OCI-LY1 (cell line): Measurements from ENCODE around the gene KRTAP5-10.

Experiments used
- H2AFZ ChIP-seq: fragments of 200-600 bp; sonication (generic), shearing (Covaris generic); 2 replicates; pipeline ENCODE4 v1.6.0; 2014; ENCODE audit warnings: antibody characterized with exemption, mild to moderate bottlenecking, low read length
- H3F3A ChIP-seq: fragments of 200-600 bp; sonication (generic), shearing (Covaris generic); 2 replicates; pipeline ENCODE4 v1.6.0; 2014; ENCODE audit warnings: mild to moderate bottlenecking, antibody characterized with exemption, low read length, moderate library complexity; ENCODE audit not compliant: insufficient read depth
- H3K27ac ChIP-seq: fragments of 200-600 bp; sonication (generic); 2 replicates; pipeline ENCODE4 v1.5.1; 2014; ENCODE audit warnings: low read length, mixed run types, mild to moderate bottlenecking, low read depth; ENCODE audit not compliant: poor library complexity, severe bottlenecking
- H3K27me3 ChIP-seq: fragments of 200-600 bp; sonication (generic); 2 replicates; pipeline ENCODE4 v1.6.0; 2014; ENCODE audit warnings: antibody characterized with exemption, mild to moderate bottlenecking, low read length, moderate library complexity; ENCODE audit not compliant: insufficient read depth
- H3K36me3 ChIP-seq: fragments of 200-600 bp; sonication (generic); 2 replicates; pipeline ENCODE4 v1.6.1; 2014; ENCODE audit warnings: mild to moderate bottlenecking, antibody characterized with exemption, low read length, moderate library complexity, mixed read lengths; ENCODE audit not compliant: insufficient read depth
- H3K4me1 ChIP-seq: fragments of 200-600 bp; sonication (generic); 2 replicates; pipeline ENCODE4 v1.5.1; 2014; ENCODE audit warnings: mild to moderate bottlenecking, low read length, moderate library complexity; ENCODE audit not compliant: insufficient read depth, severe bottlenecking
- H3K4me2 ChIP-seq: fragments of 200-600 bp; sonication (generic), shearing (Covaris generic); 2 replicates; pipeline ENCODE4 v1.6.1; 2014; ENCODE audit warnings: low read length
- H3K4me3 ChIP-seq: fragments of 200-600 bp; sonication (generic); 2 replicates; pipeline ENCODE4 v1.5.1; 2014; ENCODE audit warnings: low read length, low read depth, mild to moderate bottlenecking, mixed read lengths; ENCODE audit not compliant: poor library complexity, severe bottlenecking
- H3K79me2 ChIP-seq: fragments of 200-600 bp; shearing (Covaris generic); 2 replicates; pipeline ENCODE4 v1.6.1; 2016; ENCODE audit warnings: mixed run types, low read length, mixed read lengths; ENCODE audit not compliant: insufficient read depth
- H3K9ac ChIP-seq: fragments of 200-600 bp; sonication (generic), shearing (Covaris generic); 2 replicates; pipeline ENCODE4 v1.6.1; 2014; ENCODE audit warnings: mild to moderate bottlenecking, low read length, mixed read lengths
- H3K9me2 ChIP-seq: fragments of 200-600 bp; sonication (generic), shearing (Covaris generic); 2 replicates; pipeline ENCODE4 v1.6.1; 2014; ENCODE audit warnings: low read depth, mild to moderate bottlenecking, low read length, mixed read lengths
- H3K9me3 ChIP-seq: fragments of 200-600 bp; shearing (Covaris generic); 2 replicates; pipeline ENCODE4 v1.6.1; 2014; ENCODE audit warnings: low read length, mixed read lengths
- H4K20me1 ChIP-seq: fragments of 200-600 bp; sonication (generic), shearing (Covaris generic); 2 replicates; pipeline ENCODE4 v1.6.0; 2016; ENCODE audit warnings: mild to moderate bottlenecking, low read length; ENCODE audit not compliant: insufficient read depth
- CTCF ChIP-seq: fragments of 200-600 bp; sonication (generic), shearing (Covaris generic); IDR thresholded peaks from 2 replicates; pipeline ENCODE4 v1.5.1; 2017; ENCODE audit warnings: mild to moderate bottlenecking, antibody characterized with exemption, low read length, moderate library complexity, mixed read lengths
- EZH2 ChIP-seq: fragments of 200-600 bp; sonication (generic), shearing (Covaris generic); IDR thresholded peaks from 2 replicates; pipeline ENCODE4 v1.8.0; 2017; ENCODE audit warnings: borderline replicate concordance, mixed run types, mild to moderate bottlenecking, antibody characterized with exemption, low read length, moderate library complexity, mixed read lengths

Gene KRTAP5-10

GRCh38 chr11:71542879-71543777, 22.2 kb upstream of the KRTAP5-10 start:
- Histone ChIP-seq H3K9me2 (no peaks in the 10 kb centered on the region), H3K9ac (no peak overlapping the region), H3K4me2 (no peak overlapping the region), H3K79me2 (no peaks in the 10 kb centered on the region), H3K36me3 (no peaks in the 10 kb centered on the region; the same call in 1 of the 2 replicates), H2AFZ (no peak overlapping the region), H3K4me3 (no peak overlapping the region), H3K27ac (no peak overlapping the region), H4K20me1 (no peaks in the 10 kb centered on the region), H3K9me3 (no peaks in the 10 kb centered on the region), H3K27me3 (peaks cover 15% of the 10 kb centered on the region; the same call in 1 of the 2 replicates), H3F3A (no peaks in the 10 kb centered on the region), H3K4me1 (no peaks in the 10 kb centered on the region)
- TF ChIP-seq EZH2 = no peak
- TF ChIP-seq CTCF = no peak

DNA sequence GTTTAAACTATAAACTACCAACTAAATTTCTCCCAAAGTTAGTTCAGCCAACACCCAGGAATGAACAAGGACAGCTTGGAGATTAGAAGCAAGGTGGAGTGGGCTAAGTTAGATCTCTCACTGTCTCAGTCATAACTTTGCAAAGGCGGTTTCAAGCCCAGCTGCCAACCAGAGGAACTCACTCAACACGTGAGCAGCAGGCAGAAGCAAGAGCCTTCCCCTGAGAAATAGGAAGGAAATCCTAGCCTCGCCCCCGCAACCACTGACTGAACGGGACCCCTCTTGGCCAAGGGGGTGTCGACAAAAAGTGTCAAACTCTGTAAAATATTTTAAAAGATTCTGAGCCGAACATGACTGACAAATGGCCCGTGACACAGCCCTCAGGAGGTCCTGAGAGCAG, 21.5 kb upstream of the KRTAP5-10 start:
- no peaks in the 10 kb centered on the region for H3K9me3 ChIP-seq
- no peak overlapping the region for H2AFZ ChIP-seq
- H4K20me1 ChIP-seq = no peaks in the 10 kb centered on the region
- H3K9me2 ChIP-seq = no peaks in the 10 kb centered on the region
- H3K4me1 ChIP-seq = no peaks in the 10 kb centered on the region
- H3K27me3 ChIP-seq = peaks cover 15% of the 10 kb centered on the region; the same call in 1 of the 2 replicates
- no peak overlapping the region for H3K9ac ChIP-seq
- H3K36me3 ChIP-seq = no peaks in the 10 kb centered on the region; the same call in 1 of the 2 replicates
- no peak overlapping the region for H3K4me2 ChIP-seq
- TF ChIP-seq CTCF (no peak), EZH2 (no peak)
- no peak overlapping the region for H3K27ac ChIP-seq
- H3K4me3 ChIP-seq = no peak overlapping the region
- no peaks in the 10 kb centered on the region for H3F3A ChIP-seq
- H3K79me2 ChIP-seq = no peaks in the 10 kb centered on the region

DNA sequence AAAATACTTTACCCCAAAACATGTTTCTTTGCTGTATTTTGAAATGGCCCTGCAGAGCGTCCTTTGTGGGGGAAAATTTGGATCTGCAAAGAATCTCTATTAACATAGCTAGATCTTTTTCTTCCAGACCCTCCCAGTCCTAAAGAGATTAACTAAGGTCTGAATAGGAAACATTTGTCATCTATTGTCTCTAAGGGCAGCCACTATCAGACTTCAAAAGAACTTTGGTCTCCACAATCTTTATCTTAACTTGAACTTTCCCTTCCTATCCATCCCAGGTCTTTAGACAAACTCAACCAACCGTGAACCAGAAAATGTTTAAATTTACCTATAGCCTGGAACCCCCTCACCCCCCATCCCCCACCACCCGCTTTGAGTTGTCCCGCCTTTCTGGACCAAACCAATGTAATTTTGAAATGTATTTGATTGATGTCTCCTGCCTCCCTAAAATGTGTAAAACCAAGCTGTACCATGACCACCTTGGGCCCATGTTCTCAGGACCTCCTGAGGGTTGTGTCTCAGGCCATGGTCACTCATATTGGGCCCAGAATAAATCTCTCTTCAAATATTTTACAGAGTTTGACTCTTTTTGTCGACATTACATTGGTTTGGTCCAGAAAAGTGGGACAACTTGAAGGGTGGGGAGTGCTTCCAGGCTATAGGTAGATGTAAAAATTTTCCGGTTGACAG, 20.7 kb upstream of the KRTAP5-10 start:
- Histone ChIP-seq H3K36me3 (no peaks in the 10 kb centered on the region; the same call in 1 of the 2 replicates), H3K4me3 (no peak overlapping the region), H4K20me1 (no peaks in the 10 kb centered on the region), H3K4me2 (no peak overlapping the region), H3K9me3 (no peaks in the 10 kb centered on the region), H3K9me2 (no peaks in the 10 kb centered on the region), H3K27me3 (peaks cover 15% of the 10 kb centered on the region; the same call in 1 of the 2 replicates), H3K79me2 (no peaks in the 10 kb centered on the region), H3K4me1 (no peaks in the 10 kb centered on the region), H3K9ac (no peak overlapping the region), H3F3A (no peaks in the 10 kb centered on the region), H3K27ac (no peak overlapping the region), H2AFZ (no peak overlapping the region)
- TF ChIP-seq EZH2 = no peak
- no peak for TF ChIP-seq CTCF
